C4-2B (cell line): Measurements from ENCODE around the gene MAGED4.
"Not testable (repeated sequence)": the region's sequence is repeated elsewhere in the genome, so short reads cannot be mapped to it uniquely, and the experiment has no call there.

Experiments
- ZFX ChIP-seq: fragments of 450-650 bp; IDR thresholded peaks from 2 replicates; pipeline ENCODE4 v1.6.1; 2017
- TF ChIP-seq, protein P1 (sequence below): fragments of 450-650 bp; conservative IDR thresholded peaks from 2 replicates; pipeline ENCODE4 v1.5.1; 2017; ENCODE audit warnings: mild to moderate bottlenecking

DNA sequence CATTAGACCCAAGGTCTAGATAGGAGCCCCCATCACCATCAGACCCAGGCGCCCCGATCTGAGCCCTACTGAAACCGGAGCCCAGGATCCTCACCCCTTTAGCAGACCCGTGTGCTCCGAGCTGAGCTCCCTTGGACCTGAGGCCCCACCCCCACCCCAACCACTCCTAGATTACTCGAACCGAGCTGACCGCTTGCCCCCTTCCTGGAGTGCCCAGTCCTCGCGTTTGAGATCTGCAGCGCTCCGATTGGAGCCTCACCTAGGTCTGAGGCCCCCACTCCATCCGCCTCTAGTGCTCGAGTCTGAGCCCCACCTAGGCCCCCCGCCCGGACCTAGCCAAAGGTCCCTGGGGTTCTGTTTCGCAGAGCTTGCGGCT lies 378 bp downstream of the MAGED4 start:
- TF ChIP-seq, protein P1, sequence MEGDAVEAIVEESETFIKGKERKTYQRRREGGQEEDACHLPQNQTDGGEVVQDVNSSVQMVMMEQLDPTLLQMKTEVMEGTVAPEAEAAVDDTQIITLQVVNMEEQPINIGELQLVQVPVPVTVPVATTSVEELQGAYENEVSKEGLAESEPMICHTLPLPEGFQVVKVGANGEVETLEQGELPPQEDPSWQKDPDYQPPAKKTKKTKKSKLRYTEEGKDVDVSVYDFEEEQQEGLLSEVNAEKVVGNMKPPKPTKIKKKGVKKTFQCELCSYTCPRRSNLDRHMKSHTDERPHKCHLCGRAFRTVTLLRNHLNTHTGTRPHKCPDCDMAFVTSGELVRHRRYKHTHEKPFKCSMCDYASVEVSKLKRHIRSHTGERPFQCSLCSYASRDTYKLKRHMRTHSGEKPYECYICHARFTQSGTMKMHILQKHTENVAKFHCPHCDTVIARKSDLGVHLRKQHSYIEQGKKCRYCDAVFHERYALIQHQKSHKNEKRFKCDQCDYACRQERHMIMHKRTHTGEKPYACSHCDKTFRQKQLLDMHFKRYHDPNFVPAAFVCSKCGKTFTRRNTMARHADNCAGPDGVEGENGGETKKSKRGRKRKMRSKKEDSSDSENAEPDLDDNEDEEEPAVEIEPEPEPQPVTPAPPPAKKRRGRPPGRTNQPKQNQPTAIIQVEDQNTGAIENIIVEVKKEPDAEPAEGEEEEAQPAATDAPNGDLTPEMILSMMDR, result not testable (repeated sequence)
- TF ChIP-seq ZFX, result not testable (repeated sequence)
